ENCODE measurements around the gene BRINP3. TPM values are rescaled to one million over a fixed set of nuclear protein-coding genes. Genes with fewer than 3 reads are reported as not detected.

The BRINP3 gene
- total RNA-seq, 1 experiment from 2014 or later: not detected

DNA sequence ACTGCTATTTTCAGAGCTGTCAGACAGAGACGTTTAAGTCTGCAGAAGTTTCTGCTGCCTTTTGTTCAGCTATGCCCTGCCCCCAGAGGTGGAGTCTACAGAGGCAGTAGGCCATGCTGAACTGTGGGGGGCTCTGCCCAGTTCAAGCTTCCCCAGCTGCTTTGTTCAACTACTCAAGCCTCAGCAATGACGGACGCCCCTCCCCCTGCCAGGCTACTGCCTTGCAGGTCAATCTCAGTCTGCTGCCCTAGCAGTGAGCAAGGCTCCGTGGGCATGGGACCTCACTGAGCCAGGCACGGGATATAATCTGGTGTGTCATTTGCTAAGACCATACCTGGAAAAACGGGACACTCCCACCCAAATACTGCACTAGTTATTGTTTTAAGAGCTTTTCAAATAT lies 219.7 kb downstream of the BRINP3 start:
- peaks cover 0 to 2% of the 10 kb centered on the region in 2 experiments; a peak in 2 of 5 replicates for H3K9me3 Mint-ChIP-seq
- H3K27me3 Mint-ChIP-seq (ENCODE audit: low read depth): peaks cover 2% of the 10 kb centered on the region; the same call in 1 of the 2 replicates
- H2BK120ac ChIP-seq (ENCODE audit: low read depth, low read length, poor library complexity, severe bottlenecking): no peak overlapping the region
- no peaks in the 10 kb centered on the region; a peak in 1 of 7 replicates for H3K36me3 Mint-ChIP-seq (ENCODE audit: insufficient read depth in 1 of 3, low read depth in 3 of 3)
- no peak overlapping the region for H3K18ac ChIP-seq (ENCODE audit: insufficient read length, low read depth, low read length)
- H4K8ac ChIP-seq (replicated peaks; ENCODE audit: insufficient read length, low read depth, low read length): no peak overlapping the region
- no peak overlapping the region for H4K91ac ChIP-seq (ENCODE audit: insufficient read length, low read depth, low read length)
- no peaks in the 10 kb centered on the region for H3K4me1 ChIP-seq (ENCODE audit: insufficient read depth, low read length)
- no peak overlapping the region for H2AK5ac ChIP-seq (ENCODE audit: insufficient read length, low read length)
- no peak overlapping the region for H3T11ph ChIP-seq (ENCODE audit: low read length)
- no peaks in the 10 kb centered on the region for H3K79me1 ChIP-seq (ENCODE audit: insufficient read depth, low read depth, low read length, poor library complexity, severe bottlenecking)
- no peak overlapping the region for H3K4ac ChIP-seq (ENCODE audit: low read depth, low read length)
- TF ChIP-seq CTCF (conservative IDR thresholded peaks at IDR 0.05): no peak
- no peak overlapping the region for H3K4me3 Mint-ChIP-seq
- no peak overlapping the region for H3K27ac Mint-ChIP-seq
- H2BK12ac ChIP-seq (ENCODE audit: insufficient read length, low read depth, low read length): no peak overlapping the region
- no peak overlapping the region for H2BK5ac ChIP-seq (ENCODE audit: insufficient read length, low read length)
- no peak overlapping the region for H2AFZ ChIP-seq (ENCODE audit: low read length)
- H3K9ac ChIP-seq (ENCODE audit: extremely low read depth, insufficient read length, low read length): no peak overlapping the region
- no peak overlapping the region for H3K14ac ChIP-seq (ENCODE audit: insufficient read depth, low read length)
- WGBS (ENCODE audit: extremely low coverage, insufficient read length, low lambda C conversion rate): no CpG with 5 or more reads among the region's 6 CpGs
- H3K27ac ChIP-seq (ENCODE audit: insufficient read length, low read depth, low read length): no peak overlapping the region
- no peak overlapping the region for H3K56ac ChIP-seq (ENCODE audit: insufficient read length, low read depth, low read length)
- H3K23me2 ChIP-seq (ENCODE audit: insufficient read length, low read depth, low read length, poor library complexity, severe bottlenecking): no peaks in the 10 kb centered on the region
- no peak overlapping the region for H2BK15ac ChIP-seq (ENCODE audit: low read depth, low read length)
- H3K9me3 ChIP-seq (ENCODE audit: control insufficient read depth, low read depth, low read length): no peaks in the 10 kb centered on the region
- DNase-seq: peak; percentile 38
- no peak overlapping the region for H2BK20ac ChIP-seq (ENCODE audit: low read depth, low read length, poor library complexity, severe bottlenecking)
- H3K23ac ChIP-seq (ENCODE audit: insufficient read length, low read depth, low read length): no peak overlapping the region
- peaks cover 0 to 5% of the 10 kb centered on the region in 2 experiments; a peak in 1 of 4 replicates for H3K4me1 Mint-ChIP-seq
- H3K79me2 ChIP-seq (ENCODE audit: insufficient read depth, low read length): no peaks in the 10 kb centered on the region
- H4K5ac ChIP-seq (ENCODE audit: insufficient read length, low read depth, low read length): no peak overlapping the region
- no peaks in the 10 kb centered on the region for H4K20me1 ChIP-seq (ENCODE audit: control insufficient read depth, insufficient read depth, insufficient read length)
- H3K4me2 ChIP-seq (ENCODE audit: insufficient read depth, insufficient read length, low read length): no peak overlapping the region
- no peaks in the 10 kb centered on the region for H3K27me3 ChIP-seq (ENCODE audit: insufficient read depth, low read length)
